LNCaP clone FGC (cell line): ENCODE results near the gene DOC2B.
"Not testable (repeated sequence)": the region's sequence is repeated elsewhere in the genome, so short reads cannot be mapped to it uniquely, and the experiment has no call there.

Experiments used
- DNase-seq: peaks from one replicate; pipeline ENCODE4 v3.0.0-alpha.2; 2011; ENCODE audit warnings: low read depth
- H3K4me3 ChIP-seq: 2 replicates; pipeline ENCODE4 v1.5.1; 2011; ENCODE audit warnings: mild to moderate bottlenecking, low read depth, low read length, control low read depth
- TF ChIP-seq, protein P1 (sequence below): IDR thresholded peaks from 2 replicates; pipeline ENCODE4 v1.5.1; 2012; ENCODE audit warnings: mild to moderate bottlenecking; ENCODE audit not compliant: control insufficient read depth, insufficient read depth; ENCODE audit errors: extremely low read depth

The DOC2B gene

DNA sequence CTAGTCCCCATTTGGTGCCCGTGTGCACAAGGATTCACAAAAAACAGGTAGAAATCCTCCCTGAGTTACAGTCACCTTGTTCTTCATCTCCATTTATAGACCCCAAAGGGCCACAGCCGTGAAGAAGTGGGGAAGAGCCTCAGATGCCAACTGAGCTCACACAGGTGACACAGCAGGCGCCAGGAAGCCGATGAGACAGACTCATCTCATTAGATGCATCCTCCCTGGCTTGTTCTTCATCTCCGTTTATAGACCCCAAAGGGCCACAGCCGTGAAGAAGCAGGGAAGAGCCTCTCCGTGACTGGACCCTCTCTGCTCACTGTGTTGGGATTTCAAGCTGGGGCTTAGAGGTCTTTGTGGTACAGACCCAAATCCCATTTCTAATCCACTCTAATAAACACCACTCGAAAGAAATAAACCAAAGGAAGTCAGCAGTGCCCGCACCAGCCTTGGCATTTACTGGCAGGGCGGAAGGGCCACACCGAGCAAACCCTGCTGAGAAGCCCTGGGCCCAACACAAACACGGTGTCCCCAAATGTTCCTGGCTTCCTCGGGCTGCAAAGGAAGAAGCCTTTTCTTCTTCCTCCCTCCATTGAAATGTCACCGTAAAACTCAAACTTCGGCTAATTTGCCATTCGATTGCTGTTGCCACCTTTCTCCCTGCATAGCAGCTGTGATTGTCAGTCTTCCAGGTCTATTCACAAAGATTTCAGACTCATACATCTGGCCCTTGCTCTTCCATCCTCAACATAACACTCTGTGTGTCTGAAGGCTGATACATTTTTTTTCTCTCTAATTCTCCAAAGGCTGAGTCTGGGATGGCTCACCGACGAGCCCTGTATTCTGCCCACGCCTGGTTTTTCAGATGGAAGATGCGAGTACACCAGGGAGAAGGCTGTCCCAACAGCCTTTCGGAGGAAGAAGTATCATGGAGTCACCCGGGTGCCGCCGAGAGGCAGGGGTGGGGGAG, 44.9 kb upstream of the DOC2B start:
- H3K4me3 ChIP-seq, result no peak overlapping the region
- DNase-seq, result no peak
- TF ChIP-seq, protein P1, sequence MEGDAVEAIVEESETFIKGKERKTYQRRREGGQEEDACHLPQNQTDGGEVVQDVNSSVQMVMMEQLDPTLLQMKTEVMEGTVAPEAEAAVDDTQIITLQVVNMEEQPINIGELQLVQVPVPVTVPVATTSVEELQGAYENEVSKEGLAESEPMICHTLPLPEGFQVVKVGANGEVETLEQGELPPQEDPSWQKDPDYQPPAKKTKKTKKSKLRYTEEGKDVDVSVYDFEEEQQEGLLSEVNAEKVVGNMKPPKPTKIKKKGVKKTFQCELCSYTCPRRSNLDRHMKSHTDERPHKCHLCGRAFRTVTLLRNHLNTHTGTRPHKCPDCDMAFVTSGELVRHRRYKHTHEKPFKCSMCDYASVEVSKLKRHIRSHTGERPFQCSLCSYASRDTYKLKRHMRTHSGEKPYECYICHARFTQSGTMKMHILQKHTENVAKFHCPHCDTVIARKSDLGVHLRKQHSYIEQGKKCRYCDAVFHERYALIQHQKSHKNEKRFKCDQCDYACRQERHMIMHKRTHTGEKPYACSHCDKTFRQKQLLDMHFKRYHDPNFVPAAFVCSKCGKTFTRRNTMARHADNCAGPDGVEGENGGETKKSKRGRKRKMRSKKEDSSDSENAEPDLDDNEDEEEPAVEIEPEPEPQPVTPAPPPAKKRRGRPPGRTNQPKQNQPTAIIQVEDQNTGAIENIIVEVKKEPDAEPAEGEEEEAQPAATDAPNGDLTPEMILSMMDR, result no peak

DNA sequence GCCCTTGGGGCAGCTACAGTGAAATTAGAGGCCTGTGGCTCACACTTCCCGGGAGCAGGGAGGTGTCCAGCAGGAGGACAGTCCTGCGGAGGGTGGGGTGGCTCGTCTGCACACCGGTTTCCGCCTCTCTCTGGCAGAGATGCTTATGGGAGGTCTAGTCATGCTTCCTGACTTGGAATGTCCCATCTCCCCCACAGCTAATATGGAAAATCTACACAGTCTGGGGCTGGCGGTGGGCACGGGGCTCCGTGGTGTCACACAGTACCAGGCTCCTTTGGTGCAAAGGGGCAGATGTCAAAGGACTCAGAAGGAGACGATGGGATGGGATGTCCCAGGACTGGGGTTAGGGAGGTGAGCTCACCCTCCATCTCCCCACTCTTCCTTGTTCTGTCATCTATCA, 44.1 kb upstream of the DOC2B start:
- TF ChIP-seq, protein P1, result no peak
- H3K4me3 ChIP-seq, result no peak overlapping the region
- DNase-seq, result no peak

DNA sequence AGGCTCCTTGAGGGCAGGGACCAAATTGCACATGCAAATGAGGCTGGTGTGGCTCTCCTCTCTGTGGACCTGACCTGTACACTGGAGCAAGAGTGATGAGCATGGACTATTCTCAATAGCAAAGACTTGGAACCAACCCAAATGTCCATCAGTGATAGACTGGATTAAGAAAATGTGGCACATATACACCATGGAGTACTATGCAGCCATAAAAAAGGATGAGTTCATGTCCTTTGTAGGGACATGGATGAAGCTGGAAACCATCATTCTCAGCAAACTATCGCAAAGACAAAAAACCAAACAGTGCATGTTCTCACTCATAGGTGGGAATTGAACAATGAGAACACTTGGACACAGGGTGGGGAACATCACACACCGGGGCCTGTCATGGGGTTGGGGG, 43.1 kb upstream of the DOC2B start:
- DNase-seq, H3K4me3 ChIP-seq: not testable (repeated sequence)

DNA sequence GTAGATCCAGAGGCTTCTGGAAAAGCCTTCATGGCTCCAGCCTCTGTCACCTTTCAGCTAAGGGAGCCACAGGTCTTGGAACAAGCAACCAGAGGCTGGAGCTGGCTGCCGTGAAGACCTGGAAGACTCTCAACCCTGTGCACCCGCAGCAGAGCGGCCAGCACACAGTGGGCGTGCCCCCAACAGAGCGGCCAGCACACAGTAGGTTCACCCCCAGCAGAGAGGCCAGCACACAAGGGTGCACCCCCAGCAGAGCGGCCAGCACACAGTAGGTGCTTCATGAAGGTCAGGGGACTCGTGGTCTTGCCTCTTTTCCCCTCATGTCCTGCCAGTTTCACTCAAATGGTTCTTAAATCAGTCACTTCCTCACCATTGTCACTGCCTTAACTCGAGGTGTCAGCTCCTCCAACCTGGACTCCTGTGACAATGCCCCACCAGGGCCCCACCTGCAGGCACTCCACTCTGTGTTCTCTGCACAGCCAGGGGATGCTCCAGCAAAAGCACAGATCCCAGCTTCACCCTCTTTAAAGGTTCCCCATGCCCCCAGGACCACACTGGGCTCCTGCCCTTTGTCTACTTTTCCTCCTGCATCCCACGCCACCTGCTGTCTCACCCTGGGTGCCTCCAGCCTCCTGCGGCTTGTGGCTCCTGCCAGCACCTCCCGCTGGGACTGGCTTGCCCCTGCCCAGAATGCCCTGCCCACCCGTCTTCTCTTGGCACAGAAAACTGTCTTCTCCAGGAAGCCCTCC, 42.4 kb upstream of the DOC2B start:
- TF ChIP-seq, protein P1, result no peak

DNA sequence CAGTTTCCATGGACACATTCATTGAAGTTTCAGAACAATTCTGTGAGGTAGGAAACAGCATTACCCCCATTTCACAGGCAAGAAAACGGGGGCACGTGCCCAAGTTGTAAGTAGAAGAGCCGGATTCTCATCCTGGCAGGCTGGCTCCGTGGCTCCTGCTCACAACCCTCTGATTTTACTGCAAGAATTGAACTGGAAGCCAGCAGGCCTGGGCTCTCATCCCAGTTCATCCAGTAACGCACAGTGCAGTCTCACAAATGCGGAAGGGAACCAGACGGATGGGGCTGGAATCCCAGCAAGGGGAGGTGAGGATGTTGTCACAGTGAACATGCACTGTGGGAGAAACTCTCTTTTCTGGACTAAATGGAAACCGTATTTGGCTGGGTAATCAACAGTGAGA, 40.7 kb upstream of the DOC2B start:
- no peak overlapping the region for H3K4me3 ChIP-seq
- TF ChIP-seq, protein P1, result no peak
- DNase-seq, result peak; percentile 33

More for the DNA sequence above, 42.4 kb upstream of the DOC2B start:
- H3K4me3 ChIP-seq, result no peak overlapping the region
- DNase-seq, result no peak

DNA sequence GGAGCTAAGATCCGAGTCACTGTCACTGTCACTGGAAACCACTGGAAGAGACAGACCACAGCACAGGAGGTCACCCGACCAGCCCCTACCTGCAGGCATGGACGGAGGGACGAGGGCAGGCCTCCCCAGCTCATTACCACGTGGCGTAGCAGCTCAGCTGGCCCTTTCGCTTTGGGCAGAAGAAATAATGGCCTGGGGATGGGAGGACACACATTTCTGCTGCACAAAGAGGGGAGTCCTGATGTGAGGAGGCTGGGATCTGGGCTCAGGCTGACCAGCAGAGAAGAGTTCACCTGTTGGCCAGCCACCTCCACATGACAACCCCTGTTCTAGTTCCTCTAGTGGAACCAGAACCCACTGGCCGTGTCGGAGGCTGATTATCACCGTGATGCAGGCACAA, 38.2 kb upstream of the DOC2B start:
- TF ChIP-seq, protein P1, result no peak
- no peak overlapping the region for H3K4me3 ChIP-seq
- DNase-seq, result no peak

DNA sequence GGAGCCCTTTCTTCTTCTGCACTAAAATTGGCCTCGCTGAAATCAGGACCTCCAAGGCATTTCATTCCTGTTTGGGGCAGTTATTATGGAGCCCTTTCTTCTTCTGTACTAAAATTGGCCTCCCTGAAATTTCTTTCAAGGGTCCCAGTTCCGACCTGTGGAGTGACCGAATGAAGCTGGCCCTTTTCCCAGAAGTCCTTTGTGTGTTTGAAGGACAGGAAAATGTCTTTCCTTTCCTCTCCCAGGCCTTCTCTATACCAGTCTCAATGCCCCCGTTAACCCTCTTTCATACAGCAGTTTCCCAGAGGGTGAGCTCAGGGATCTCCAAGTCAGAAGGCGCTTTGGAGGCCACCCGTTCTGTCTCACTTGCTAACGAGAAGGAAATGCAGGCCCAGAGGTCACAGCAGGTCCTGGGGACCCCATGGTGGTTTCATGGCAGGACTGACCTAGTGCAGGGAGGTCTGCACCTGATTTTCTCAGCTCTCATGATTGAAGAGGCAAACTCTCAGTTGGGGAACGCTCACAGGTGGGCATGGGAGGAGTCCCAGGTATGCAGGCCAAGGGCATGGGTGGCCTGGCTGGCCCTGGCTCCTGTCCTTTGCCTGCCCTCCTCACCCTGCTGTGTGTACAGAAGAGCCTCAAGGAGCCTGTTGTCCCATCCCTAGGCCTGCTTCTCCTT, 37.1 kb upstream of the DOC2B start:
- no peak overlapping the region for H3K4me3 ChIP-seq
- TF ChIP-seq, protein P1, result no peak
- no peak for DNase-seq
